CD4-positive, alpha-beta T cell treated with Interleukin-17A for 1 hour (primary cell): ENCODE results near the gene PLEKHM3.
"Not testable (repeated sequence)": the region's sequence is repeated elsewhere in the genome, so short reads cannot be mapped to it uniquely, and the experiment has no call there.

Experiments
- DNase-seq: peaks from one replicate; pipeline ENCODE4 v3.0.0-alpha.2; 2020

The PLEKHM3 gene

DNA sequence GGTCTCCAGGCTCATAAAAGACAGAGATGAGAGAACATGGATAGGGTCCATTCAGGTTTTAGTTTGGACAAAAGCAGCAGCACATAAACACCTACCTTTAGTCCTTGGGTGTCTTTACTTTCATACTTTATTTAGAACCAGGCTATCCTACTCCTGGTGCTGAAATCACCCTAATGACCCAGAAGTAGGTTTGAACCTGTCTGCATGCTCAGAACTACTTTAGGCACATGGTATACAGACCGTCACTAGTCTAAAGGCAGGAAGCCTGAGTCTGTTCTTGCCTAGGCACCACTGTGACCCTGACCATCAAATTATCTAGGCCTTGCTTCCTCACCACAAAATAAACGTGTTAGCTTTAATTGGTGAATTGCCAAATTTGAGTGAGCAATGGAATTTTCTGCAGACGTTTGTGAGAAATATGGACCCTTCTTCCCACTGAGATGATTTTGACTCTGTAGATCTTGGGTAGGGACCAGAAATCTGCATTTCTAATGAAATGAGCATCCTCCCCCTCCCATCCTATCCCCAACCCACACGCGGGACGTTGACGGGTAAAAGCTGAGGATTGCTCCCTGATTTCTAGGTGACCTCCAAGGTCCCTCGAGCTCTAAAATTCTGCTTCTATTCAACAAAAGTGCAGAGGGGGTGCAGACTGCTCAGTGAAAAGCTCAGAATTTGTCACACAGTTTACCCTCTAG lies 75.1 kb downstream of the PLEKHM3 start:
- no peak for DNase-seq

DNA sequence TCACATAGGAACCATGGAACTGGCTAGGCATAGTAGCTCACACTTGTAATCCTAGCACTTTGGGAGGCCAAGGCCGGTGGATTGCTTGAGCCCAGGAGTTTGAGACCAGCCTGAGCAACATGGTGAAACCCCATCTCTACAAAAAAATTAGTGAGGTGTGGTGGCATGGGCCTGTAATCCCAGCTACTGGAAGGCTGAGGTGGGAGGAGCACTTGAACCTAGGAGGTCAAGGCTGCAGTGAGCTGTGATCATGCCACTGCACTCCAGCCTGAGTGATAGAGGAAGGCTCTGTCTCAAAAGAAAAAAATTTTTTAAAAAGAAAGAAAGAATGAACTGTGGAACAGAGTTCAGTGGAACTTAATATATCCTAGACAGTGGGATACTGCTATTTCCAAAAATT lies 76.1 kb downstream of the PLEKHM3 start:
- DNase-seq: not testable (repeated sequence)

DNA sequence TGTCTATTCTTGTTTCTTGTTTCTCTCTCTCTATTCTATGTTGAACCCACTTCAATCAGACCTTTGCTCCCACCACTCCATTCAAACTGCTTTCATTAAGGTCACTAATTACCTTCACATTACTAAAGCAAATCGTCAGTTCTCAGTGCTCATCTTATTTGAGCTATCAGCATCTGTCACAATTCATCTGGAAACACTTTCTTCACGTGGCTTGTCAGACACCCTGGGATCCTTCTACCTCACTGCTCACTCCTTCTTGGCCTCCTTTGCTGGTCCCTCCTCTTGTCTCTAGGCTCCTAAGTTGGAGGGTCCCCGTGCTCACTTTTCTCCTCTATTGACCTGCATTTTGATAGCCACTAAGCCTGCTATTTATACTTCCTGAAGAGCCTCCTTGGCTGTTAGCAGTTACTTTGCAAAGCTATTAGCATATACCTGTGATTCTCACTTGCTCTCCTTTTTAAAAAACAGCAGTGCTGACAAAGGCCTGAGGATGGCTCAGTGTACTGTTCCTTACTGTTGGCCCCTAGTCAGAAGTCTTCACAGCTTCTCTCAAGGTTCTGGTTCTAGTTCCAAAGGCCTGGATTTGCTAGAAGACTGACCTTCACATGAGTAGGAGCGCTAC lies 80.2 kb downstream of the PLEKHM3 start:
- no peak for DNase-seq

DNA sequence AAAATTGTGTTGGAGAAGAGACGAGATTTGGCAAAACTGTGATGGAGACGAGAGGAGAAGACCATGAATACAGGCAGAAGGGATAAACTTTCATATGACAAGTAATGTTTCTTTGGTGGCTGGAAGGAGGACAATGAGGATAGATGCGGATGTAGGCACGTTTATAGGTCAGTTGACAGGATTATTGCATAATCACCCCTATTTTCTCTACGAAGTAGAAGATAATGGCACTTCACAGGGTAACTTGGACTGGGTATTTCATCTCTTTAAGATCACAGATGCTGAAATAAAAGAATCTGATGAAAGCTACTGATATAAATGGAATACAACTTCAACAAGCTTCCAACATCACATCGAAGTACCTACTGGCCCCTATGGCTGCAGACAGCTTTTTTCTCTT lies 81.0 kb downstream of the PLEKHM3 start:
- no peak for DNase-seq

DNA sequence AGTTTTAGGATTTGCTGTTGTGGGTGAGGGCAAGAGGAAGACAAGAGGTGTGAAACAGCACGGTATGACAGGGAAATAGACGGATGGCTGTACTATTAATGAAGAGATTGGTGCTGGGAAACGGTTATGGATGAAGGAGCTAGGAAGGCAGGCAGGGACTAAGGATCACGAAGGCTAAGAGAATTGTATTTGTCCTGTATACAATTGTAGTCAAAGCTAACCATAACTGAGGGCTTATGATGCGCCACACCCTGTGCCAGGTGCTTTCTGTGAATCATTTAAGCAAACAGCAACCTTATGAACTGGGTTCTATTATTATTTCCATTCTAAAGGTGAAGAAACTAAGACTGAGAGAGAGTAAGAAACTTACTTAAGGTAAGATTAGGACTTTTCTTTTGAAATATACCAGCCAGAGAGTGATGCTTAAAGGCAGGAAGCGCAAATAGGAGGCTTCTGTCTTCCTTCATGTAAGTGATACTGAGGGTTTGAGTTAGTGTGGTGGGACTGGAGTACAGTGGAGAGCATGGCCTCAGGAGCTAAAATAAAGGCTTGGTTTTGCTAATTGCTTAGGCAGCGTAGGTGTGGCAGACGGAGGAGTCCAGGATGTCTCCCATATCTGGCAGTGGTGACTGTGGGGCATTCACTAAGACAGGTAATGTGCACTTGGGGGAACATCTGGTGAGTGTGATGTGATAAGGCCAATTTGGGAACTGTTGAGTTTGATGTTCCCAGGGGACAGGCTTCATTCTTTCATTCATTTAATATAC lies 85.8 kb downstream of the PLEKHM3 start:
- no peak for DNase-seq

DNA sequence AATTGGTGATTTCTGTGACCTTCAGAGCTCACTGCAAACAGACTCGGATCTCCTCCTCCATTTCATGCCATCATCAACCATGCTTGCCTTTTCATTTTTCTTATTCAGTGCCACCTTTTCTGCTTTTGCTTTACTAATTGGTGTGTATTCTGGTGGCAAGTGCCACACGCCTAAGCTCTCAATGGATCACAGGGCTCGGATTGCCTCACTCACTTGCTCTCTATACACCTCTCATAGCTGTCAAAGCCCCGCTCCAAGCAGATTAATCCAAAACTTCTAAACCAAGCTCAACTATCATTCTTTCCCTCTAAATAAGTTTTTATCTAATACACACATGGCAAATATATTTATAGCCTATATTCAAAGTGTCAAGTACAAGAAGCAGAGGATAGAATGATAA lies 86.4 kb downstream of the PLEKHM3 start:
- DNase-seq: no peak

DNA sequence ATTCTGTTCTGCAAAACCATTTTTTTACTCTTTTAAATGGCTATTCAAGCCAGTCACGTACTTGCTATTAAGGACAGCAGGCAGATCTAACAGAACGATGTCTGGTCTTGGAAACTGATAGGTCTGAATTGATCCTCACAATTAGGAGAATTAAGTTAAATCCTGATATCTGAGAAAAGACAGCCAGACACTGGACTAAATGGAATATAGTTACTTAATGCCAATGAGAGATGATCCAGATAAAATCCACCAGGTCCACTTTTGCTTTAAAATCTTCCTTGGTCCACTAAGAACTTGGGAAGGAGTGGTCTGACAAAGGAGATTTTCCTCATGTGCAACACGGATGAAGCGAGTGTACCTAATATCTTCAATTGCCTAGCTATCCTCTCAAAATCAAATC lies 86.9 kb downstream of the PLEKHM3 start:
- DNase-seq: no peak

DNA sequence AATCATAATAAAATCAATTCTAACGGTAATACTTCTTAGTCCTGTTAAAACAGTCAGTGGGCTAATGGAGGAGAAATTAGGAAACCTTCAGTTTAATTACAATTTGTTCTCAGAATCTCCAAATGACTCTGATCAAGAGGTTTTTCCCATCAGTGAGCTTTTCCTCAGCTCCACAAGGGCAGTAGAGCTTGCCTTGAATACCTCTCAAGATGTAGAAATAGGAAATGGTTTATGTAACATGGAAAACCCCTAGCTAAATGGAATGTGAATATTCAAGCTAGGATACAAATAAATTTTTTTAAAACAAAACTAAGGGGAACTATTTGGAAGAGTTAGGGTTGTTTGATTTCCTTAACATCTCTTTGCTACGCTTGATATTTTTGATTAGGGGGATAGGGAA lies 87.5 kb downstream of the PLEKHM3 start:
- no peak for DNase-seq

DNA sequence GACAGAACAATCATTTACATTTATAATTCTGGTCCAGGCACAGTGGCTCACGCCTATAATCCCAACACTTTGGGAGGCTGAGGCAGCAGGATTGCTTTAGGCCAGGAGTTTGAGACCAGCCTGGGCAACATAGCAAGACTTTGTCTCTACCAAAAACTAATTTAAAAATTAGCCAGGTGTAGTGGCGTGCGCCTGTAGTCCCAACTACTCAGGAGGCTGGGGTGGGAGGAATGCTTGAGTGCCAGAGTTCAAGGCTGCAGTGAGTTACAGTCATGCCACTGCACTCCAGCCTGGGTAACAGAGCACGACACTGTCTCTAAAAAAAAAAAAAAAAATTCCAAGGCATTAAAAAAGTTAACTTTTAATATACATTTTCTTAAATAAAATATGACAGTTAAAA lies 88.1 kb downstream of the PLEKHM3 start:
- no peak for DNase-seq

DNA sequence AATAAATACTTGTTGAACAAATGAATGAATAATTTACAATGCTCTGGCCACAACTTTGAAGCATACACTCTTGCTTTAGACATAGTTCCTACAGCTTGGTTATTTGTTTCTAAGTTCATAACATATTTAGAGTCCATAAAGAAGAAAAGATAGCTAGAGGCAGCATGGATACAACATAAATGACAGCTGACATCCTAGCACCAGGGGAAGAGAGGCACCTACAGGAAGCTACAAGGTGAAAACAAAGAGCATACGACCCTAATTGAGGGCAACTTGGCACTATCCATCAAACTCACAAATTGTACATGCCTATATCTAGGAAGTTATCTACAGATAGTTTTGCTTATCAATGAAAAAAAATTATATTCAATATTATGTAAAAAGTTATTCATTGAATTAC lies 88.9 kb downstream of the PLEKHM3 start:
- DNase-seq: no peak

DNA sequence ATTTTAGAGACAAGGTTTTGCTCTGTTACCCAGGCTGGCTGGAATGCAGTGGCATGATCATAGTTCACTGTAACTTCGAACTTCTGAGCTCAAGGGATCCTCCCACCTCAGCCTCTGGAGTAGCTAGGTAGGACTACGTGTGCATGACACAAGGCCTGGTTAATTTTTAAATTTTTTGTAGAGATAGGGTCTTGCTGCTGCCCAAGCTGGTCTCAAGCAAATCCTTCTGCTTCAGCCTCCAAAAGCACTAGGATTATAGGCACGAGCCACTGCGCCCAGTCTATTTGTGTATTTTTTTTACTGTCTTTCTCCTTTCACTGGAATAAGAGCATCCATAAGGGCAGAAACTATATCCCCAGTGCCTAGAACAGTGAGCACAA lies 89.3 kb downstream of the PLEKHM3 start:
- DNase-seq: no peak

DNA sequence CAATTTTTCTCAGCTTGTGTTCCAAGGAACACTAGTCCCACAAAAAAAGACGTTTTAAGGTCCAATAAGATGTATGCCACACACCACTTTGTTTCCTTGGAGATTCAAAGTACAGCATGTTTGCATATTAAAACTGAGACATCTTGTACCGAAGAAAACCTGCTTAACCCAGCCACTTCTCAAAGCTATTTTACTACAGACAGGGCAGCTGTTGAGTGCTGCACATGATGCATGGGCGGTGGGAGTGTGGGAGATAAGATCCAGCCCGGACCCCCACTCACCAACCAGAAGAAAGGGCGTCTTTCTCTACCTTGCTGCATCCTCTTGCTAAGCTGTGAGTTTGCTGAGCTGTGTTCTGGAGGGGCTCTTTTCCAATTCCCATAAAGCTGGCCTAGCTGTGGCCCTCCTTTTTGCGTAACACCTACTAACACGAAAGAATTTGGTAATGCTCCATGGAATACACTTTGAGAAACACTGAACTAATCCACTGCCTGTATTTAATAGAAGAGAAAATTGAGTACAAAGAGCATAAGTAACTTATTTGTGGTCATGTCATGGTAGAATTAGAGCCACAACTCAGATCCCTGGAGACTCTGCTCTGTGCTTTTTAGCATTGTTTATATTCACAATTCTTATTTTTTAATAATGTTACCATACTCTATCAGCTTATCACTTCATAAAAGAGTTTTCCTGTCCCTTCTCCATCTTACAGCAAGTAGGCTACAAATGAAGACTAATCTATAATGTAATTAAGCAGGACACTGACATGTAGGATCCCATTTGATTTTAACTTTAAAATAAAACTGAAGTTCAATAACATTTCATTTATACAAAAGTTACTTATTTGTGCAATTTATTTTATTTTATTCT lies 90.0 kb downstream of the PLEKHM3 start:
- no peak for DNase-seq

DNA sequence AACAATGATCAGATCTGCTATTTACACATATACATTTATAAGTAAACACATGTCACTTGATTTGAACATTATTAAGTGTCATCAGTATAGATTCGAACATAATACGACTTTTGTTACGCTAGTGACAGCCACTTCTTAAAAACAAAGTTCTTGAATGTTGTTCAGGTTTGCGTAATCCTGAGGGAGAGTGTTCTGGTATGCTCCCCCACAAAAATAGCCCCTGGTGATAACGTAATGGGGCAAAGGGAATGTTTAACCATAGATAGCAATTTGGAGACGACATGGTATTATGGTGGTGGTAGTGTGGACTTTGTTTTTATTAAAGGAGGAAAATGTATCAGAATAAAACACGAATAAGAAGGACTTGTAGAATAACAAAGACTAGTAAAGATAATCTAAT lies 90.6 kb downstream of the PLEKHM3 start:
- no peak for DNase-seq

DNA sequence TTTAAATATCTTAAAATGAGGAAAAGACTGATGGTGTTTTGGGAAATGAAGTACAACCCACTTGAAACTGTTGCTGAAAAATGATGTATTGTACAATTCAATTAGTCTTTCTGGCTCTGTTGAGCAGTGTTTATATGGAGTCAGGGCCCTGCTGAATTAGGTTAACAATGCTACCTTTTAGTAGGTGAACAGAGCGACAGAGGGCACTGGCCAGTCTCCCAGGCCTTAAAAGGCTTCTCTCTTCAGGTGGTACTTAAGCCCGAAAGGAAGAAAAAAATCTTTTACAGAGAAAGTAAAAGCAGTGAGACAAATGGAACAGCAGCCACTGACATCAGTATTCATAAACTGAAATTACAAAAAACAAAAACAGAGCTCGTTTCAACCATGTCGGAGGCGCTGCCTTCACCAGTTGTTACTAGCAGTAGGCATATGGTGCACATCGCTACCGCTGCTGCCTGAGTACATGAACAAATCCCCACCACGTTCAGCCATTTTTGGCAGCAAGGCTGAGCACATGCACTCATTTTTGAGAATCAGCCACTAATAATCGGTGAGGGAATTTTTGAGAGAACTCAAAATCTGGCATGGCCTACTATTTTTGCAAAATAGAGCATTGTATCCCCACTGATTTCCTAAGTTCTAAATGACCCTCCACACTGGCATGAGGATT lies 91.8 kb downstream of the PLEKHM3 start:
- no peak for DNase-seq

DNA sequence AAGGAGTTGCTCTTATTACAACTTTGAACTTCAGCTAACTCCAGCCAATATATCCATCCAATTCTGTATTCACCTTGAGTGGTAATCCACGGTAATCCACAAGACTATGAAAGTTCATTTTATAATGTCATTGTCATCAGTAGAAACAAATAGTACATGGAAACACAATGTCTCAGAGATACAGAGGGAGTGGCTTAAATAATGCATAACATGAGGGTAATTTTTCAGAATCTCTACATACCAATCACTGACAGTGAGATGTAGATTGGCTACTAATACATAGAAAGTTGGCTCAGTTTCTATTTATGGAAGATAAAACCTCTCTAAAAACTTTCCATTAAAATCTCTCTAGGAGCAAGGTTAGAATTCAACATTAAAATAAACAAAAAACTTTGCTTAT lies 93.2 kb downstream of the PLEKHM3 start:
- DNase-seq: no peak

DNA sequence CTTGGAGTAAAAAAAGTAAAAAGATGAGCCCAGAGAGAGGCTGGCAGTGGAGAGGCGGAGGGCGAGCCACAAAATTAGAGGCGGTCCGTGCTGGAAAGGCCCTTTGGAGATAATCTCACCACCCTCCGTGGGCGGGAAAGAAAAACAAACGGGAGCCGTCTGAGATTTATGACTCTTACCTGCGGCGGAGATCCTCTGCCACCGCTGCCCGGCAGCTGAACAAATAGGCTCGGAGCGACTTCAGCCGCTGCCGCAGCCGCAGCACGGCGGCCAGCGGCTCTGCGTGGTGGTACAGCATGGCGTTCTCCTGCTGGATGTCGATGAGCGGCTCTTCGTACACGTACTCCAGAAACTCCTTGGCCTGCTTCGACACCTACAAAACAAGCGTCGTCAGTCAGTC lies 94.6 kb downstream of the PLEKHM3 start:
- no peak for DNase-seq

DNA sequence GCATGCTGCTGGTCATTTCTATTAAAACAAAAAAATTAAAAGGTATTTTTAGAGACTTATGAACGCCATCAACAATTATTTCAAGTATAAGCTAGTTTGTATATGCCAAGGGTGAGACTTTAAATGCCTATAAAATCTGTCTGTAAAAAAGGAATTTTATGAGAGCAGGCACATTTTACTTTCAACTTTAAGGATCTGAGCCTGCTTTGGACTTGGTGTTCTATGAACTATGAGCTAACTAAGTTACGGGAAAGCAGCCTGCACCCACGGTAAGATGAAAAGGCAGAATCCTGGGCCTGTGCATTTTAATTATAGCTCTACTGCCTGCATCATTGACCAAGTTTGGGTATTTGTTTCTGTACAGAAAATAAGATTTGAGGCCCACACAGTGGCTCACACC lies 95.4 kb downstream of the PLEKHM3 start:
- DNase-seq: no peak

DNA sequence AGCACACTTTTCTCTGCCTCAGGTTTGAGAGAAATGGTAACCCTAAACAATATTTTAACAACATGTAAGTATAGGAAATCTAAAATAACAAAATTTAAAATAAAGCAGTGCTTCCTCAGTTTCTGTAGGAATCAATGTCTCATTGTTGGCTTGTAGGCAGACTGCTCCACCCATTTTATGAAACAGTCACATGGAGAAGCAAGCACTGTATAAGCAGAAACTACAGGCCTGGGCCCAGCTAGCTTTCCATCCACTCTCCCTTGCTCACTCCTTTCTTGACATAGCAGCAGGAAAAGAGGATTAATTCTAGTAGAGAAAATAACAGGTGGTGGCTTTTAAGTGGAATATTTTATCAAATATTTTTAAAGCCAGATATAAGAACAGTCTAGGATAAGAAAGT lies 97.2 kb downstream of the PLEKHM3 start:
- no peak for DNase-seq

DNA sequence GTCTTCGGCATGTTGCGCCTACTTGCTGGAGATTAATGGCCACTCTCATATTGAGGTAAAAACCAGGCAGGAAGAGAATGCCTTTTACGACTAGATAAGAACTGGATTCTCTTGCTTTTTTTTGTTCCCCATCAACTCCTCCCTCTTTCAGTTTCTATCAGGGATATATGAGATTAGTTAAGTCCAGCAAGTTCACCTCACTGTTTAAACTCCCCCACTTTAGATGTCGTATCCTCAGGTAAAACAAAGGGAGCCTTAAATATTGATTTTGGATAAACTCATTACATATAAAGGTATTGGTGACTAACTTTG lies 98.4 kb downstream of the PLEKHM3 start:
- DNase-seq: no peak

DNA sequence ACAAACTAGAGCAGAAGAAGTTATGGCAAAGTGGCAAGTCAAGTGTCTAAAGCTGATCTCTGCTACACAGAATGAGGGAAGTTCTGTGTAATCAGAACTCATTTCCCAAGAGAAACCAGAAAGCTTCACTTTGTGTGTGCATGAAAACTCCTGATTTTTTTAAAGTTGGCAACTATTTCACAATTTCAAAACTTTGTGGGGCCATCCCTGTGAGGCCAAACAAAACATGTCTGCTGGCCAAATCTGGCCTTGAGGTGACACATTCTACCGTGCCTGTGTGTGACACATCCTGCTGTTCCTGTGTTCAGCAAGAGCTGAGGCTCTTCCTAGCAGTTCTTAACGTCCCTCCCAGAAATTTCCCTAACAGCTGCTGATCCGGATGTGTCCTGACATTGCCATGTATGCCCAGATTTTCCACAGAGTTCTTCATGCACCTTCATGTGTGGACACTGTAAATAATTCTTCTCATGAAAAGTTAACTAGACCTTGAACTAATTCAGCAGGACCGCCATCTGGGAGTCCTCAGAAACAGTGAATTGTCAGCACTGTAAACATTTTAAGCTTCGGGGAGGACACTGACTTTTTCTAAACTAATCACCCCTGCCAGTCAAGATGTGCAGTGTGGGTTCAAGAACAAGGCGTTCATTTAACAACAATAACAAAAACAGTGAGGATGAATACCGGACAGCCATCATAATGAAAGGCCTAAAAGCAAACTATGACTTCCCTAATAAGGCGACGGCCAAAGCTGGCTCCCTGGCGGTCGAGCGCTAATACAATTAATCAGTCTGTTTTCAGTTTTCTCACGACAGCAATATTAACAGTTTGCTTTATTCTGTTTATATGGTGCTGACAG lies 99.0 kb downstream of the PLEKHM3 start:
- no peak for DNase-seq

DNA sequence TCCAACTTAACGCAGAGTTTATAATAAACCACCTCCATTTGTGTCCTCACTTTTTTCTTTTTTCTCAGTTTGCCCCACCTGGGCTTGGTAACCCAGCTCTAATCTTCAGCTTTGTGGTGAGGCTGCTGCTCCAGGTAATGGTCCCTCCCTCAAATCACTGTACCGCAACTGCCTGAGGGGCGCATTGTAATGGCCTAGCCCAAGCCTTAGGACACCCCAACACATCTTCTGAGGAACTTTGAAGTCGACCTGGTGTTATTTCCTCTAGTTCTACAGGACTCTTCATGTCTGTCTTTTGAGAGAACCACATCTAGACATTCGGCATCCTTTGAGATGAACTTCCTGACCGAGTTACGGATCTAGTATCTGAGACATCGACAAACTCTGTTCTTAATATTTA lies 99.7 kb downstream of the PLEKHM3 start:
- no peak for DNase-seq

DNA sequence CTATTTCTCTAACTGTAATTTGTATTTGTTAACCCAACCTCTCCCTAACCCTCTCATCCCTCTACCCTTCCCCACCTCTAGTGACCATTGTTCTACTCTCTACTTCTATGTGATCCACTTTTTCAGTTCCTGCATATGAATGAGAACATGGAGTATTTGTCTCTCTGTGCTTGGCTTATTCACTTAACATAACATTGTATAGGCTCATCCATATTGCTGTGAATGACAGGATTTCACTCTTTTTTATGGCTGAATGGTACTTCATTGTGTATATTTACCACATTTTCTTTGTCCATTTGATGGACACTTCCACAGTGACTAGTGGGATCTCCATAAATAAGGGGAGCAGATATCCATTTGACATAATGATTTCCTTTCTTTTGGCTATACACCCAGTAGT lies 103.7 kb downstream of the PLEKHM3 start:
- no peak for DNase-seq
